Fibroblast of villous mesenchyme (primary cell): ENCODE measurements around the gene TMTC2. TPM values are rescaled to one million over a fixed set of nuclear protein-coding genes. Genes with fewer than 3 reads are reported as not detected.

Source experiments
- DNase-seq: peaks from one replicate; pipeline ENCODE4 v3.0.0-alpha.2; 2010; ENCODE audit warnings: low read depth
- H3K4me3 ChIP-seq: 2 replicates; pipeline ENCODE4 v1.5.1; 2011; ENCODE audit warnings: low read depth, mild to moderate bottlenecking, low read length
- total RNA-seq: library from RNA; depleted of rRNA; stranded (reverse); fragments of >200 nt; gene quantifications from 2 replicates; pipeline ENCODE4 v1.2.3, GENCODE V29; 2012
- TF ChIP-seq, protein P1 (sequence below): IDR thresholded peaks from 2 replicates; pipeline ENCODE4 v1.5.1; 2012; ENCODE audit warnings: low read depth, mild to moderate bottlenecking, low read length; ENCODE audit not compliant: insufficient read depth

TMTC2 gene
- total RNA-seq, 1 donor = 5.2 TPM

DNA sequence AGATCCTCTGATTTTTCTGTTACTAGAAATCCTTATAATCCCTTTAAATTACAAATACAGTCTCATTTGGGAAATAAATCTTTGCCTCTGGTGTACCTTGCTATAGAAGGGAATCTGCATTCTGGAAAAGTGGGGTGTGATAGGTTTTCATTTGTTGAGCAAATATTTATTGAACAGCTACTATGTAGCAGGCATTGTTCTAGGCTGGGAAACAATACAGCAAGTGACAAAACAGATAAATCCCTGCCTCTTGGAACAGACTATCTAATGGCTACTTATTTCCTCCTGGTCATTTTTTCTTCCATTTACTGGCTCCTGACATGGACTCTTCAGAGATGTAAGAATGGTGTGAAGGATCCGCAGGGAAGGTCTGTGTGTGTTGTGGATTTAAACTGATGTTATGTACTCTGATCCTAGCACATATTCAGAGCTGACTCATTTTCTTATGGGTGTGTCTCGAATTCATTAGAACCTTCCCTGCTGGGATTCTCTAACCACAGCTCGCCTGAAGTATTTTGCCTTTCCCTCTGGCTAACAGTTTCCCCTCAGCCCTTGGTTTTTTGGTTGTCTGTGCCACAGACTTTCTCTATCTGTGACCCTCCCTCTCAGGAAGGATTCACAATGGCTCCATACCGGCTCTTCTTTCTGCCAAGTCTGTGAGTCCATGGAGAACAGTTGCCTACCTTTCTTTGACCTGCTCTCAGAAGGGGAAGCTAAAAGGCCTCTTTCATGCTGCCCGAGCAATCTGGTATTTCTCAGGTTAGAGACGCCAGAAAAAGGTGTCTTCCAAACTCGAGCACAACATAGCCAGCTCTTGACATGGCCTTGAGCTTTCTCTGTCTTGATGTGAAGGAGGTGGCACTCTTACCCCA is 53.7 kb downstream of the TMTC2 start:
- peak; percentile 11 for DNase-seq
- TF ChIP-seq, protein P1, sequence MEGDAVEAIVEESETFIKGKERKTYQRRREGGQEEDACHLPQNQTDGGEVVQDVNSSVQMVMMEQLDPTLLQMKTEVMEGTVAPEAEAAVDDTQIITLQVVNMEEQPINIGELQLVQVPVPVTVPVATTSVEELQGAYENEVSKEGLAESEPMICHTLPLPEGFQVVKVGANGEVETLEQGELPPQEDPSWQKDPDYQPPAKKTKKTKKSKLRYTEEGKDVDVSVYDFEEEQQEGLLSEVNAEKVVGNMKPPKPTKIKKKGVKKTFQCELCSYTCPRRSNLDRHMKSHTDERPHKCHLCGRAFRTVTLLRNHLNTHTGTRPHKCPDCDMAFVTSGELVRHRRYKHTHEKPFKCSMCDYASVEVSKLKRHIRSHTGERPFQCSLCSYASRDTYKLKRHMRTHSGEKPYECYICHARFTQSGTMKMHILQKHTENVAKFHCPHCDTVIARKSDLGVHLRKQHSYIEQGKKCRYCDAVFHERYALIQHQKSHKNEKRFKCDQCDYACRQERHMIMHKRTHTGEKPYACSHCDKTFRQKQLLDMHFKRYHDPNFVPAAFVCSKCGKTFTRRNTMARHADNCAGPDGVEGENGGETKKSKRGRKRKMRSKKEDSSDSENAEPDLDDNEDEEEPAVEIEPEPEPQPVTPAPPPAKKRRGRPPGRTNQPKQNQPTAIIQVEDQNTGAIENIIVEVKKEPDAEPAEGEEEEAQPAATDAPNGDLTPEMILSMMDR = no peak
- H3K4me3 ChIP-seq = no peak overlapping the region

DNA sequence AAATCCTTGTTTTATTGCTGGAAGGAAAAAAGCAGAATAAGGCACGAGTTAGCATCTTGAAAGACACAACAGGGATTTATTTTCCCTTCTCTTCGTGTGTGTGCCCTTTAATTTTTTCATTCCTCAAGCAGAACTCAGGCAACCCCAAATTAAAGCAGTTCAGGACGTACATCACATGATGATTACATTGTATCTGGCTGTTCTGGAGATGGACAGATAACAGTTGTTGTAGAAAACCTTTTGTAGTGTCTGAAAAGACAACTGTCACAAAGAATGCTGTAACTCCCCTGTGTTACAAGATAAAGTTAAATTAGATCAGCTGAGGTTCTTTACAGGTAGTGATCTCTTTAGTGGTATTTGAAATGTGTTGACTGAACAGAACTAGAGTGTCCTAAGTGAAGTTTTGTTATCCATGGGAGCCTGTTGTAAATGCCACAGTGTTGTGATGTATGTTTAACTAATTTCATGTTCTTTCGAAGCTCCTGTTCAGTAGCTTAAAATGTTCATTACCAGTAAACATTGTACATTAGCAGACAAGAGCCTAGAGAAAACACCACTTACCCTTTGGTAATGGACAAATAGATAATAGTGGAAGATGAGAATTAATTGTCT is 58.5 kb downstream of the TMTC2 start:
- DNase-seq = no peak
- TF ChIP-seq, protein P1 = no peak
- H3K4me3 ChIP-seq = no peak overlapping the region

DNA sequence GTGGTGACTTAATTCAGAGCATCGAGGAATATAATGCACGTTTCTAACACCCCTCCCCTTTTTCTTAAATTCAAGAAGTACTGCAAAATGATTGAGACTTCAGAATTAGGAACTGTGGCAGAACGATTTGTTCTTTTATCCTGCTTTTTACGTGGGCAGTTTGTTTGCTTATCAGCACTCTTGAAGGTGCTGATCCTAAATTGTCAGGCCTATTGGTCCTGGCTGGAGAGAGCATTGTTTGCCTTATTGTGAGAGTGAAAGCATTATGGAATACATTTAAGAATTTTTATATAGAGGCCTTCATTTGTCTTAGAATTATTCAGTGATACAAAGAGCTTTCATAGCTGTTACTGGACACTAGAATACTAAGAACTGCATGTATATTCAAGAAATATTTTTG is 59.1 kb downstream of the TMTC2 start:
- no peak overlapping the region for H3K4me3 ChIP-seq
- no peak for DNase-seq
- TF ChIP-seq, protein P1 = no peak

DNA sequence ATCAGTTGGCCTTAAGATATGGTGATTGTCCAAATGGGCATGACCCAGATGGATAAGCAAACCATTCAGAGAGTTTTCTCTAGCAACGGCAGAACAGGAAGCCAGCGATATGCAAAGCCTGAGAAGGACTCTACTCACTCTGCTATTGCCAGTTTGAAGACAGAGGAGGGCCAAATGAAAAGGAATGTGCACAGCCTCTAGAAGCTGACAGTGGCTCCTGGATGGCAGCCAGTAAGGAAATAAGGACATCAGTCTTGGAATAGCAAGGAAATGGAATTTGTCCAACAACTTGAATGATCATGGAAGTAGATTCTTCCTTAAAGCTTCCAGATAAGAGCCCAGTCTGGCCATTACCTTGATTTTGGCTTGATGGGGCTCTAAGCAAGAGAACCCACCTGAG is 60.0 kb downstream of the TMTC2 start:
- TF ChIP-seq, protein P1 = no peak
- H3K4me3 ChIP-seq = no peak overlapping the region

DNA sequence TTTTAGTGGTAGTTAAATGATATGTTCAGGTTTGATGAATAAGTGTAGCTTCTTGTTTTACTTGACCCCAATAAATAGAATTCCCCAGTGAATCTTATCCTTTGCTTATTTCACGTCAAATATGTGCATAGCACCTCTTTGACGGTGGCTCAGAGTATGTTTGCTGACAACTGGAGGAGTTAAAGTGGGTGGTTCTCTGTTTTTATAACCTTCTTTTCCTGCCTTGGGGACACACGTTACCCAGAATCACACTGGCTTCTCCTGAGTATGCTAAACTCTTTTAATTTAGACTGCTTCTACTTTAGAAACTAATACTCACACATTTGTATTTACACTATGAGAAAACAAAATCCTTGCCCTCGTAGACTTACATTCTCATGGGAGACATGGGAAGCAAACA is 62.3 kb downstream of the TMTC2 start:
- TF ChIP-seq, protein P1 = no peak
- H3K4me3 ChIP-seq = no peak overlapping the region
- no peak for DNase-seq

More for the DNA sequence above, 60.0 kb downstream of the TMTC2 start:
- no peak for DNase-seq

DNA sequence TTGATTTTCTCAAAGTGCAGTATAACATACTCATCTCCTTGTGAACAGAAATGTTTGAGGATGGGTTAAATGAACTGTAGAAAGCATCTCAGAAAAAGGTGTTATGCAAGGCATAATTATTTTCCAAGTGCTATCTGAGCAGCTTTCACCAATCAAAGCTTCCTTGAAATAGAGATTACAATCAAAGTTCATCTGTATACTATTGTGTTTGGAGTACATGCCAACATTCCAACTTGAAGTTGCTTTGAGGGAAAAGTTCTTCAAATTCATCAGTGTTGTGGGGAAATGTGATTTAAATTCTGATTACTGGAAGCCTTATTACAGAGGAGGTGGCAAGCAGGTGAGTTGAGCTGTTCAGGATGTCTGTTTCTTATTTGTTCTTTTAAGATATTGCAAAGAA is 68.2 kb downstream of the TMTC2 start:
- no peak overlapping the region for H3K4me3 ChIP-seq
- TF ChIP-seq, protein P1 = no peak
- DNase-seq = no peak
